Activated CD8-positive, alpha-beta T cell treated with anti-CD3 and anti-CD28 coated beads for 36 hours (primary cell): ENCODE measurements around the gene CACNA1C. TPM values are rescaled to one million over a fixed set of nuclear protein-coding genes. Genes with fewer than 3 reads are reported as not detected.

Experiments used
- ATAC-seq: fragments of 200-7000 bp; cut with Tn5 transposase; one replicate; pipeline ENCODE4 v1.10.0; 2021; ENCODE audit warnings: mild to moderate bottlenecking, moderate library complexity
- CTCF ChIA-PET: fragments of 350-600 bp; sonication (Branson Sonifier 250); formaldehyde crosslinking; loops from one replicate; lab custom pipeline; 2021; ENCODE audit warnings: antibody characterized with exemption; lab: Charles Lee
- POLR2A ChIA-PET: fragments of 350-600 bp; sonication (Branson Sonifier 250); formaldehyde crosslinking; loops from one replicate; lab custom pipeline; 2021; ENCODE audit warnings: antibody characterized with exemption; lab: Charles Lee
- DNase-seq: peaks from one replicate; pipeline ENCODE4 v3.0.0-alpha.2; 2020
- H3K27ac Mint-ChIP-seq: one replicate; pipeline ENCODE4 v1.8.0; 2021; ENCODE audit warnings: mild to moderate bottlenecking, mixed read lengths
- H3K27me3 Mint-ChIP-seq: one replicate; pipeline ENCODE4 v1.8.0; 2021; ENCODE audit warnings: mixed read lengths
- H3K36me3 Mint-ChIP-seq: one replicate; pipeline ENCODE4 v1.8.0; 2021; ENCODE audit warnings: low read depth, mixed read lengths
- H3K4me1 Mint-ChIP-seq: one replicate; pipeline ENCODE4 v1.8.0; 2021; ENCODE audit warnings: low read depth, mixed read lengths
- H3K4me3 Mint-ChIP-seq: one replicate; pipeline ENCODE4 v1.8.0; 2021; ENCODE audit warnings: mild to moderate bottlenecking, moderate library complexity, mixed read lengths
- H3K9me3 Mint-ChIP-seq: one replicate; pipeline ENCODE4 v1.8.0; 2021; ENCODE audit warnings: mixed read lengths
- intact Hi-C: fragments of 100-400 bp; cut with micrococcal nuclease; formaldehyde crosslinking; loops from one replicate; pipeline ENCODE4 v1.10.0; 2022
- total RNA-seq, 2 experiments: library from RNA; stranded (reverse); gene quantifications; one replicate each; pipeline ENCODE4 v1.2.3, GENCODE V29; 2021
- TF ChIP-seq, protein P1 (sequence below): fragments of 200-600 bp; IDR thresholded peaks from one replicate; pipeline ENCODE4 v1.8.0; 2022; ENCODE audit warnings: antibody characterized with exemption, mild to moderate bottlenecking

The CACNA1C gene
- total RNA-seq, 2 experiments from 2014 or later = 0.02 to 0.05 TPM

DNA sequence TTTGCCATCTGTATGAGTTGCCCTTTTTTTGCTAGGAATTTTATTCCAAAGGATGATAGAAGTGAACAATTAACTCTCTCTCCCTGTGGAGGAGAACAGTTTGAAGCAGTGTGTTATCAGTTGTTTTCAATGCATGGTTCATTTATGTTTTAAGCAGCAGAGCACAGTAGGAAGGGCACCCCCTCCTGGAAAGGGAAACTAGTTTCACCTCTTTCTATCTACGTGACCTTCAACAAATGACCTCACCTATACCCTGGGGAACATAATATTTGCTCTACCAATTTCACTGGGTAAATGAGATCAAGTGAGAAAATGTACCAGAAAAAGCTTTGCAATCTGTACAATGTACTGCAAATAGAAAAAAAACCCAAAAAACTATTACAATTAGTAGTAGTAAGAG is 43.2 kb upstream of the CACNA1C start:
- H3K27ac Mint-ChIP-seq = no peak overlapping the region
- H3K27me3 Mint-ChIP-seq = peaks cover 3% of the 10 kb centered on the region
- ChIA-PET CTCF (interaction anchor here (1.4 kb wide), 1 partner anchor 70 kb away, joined by 4 read pairs; no protein-coding TSS in a partner anchor), POLR2A (interaction anchor here (0.6 kb wide), 1 partner anchor 16 kb away, joined by 3 read pairs; no protein-coding TSS in a partner anchor)
- no peaks in the 10 kb centered on the region for H3K4me1 Mint-ChIP-seq
- TF ChIP-seq, protein P1, sequence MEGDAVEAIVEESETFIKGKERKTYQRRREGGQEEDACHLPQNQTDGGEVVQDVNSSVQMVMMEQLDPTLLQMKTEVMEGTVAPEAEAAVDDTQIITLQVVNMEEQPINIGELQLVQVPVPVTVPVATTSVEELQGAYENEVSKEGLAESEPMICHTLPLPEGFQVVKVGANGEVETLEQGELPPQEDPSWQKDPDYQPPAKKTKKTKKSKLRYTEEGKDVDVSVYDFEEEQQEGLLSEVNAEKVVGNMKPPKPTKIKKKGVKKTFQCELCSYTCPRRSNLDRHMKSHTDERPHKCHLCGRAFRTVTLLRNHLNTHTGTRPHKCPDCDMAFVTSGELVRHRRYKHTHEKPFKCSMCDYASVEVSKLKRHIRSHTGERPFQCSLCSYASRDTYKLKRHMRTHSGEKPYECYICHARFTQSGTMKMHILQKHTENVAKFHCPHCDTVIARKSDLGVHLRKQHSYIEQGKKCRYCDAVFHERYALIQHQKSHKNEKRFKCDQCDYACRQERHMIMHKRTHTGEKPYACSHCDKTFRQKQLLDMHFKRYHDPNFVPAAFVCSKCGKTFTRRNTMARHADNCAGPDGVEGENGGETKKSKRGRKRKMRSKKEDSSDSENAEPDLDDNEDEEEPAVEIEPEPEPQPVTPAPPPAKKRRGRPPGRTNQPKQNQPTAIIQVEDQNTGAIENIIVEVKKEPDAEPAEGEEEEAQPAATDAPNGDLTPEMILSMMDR = no peak
- peak; percentile 49 for ATAC-seq
- no peak overlapping the region for H3K4me3 Mint-ChIP-seq
- H3K36me3 Mint-ChIP-seq = no peaks in the 10 kb centered on the region
- DNase-seq = no peak
- no peaks in the 10 kb centered on the region for H3K9me3 Mint-ChIP-seq
- intact Hi-C loops = no loop called here

DNA sequence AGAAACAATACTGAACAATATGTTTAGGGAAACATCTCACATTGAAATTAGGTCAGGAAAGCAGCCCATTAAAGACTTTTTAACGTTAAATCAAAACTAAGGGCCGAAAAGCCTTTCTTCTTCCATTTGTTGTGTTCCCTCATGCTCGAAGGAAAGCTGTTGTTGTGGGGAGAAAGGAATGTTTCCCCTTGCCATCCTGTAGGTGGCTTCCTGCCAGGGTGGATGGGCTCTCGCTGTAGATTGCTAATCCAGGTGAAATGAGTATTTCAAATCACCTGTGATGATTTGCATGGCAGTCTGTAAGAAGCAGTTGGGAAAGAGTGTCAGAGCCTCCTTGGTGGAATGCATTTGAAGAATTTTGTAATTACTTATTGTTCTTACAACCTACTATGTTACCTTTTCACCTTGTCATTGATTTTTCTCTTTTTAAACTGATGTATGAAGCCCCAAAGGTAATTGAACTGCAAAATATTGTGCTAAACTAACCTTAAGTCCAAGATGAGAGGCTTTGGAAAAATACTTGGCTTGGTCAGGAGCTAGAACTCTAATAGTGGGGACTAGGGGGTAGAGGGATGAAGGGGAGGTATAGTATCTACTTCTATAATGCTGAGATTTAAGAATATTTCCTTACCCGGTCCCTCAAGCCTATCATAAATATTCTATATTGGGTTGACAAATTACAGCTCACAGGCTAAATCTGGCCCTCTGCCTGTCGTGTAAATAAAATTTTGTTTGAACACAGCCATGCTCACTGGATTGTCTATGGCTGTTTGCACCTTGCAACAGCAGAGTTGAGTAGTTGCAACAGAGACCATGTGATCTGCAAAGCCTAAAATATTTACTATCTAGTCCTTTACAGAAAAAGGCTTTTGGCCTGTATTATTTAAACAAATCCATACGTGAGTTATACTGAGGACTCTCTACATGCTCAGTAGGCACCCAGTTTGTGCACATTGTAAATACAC is 40.9 kb upstream of the CACNA1C start:
- intact Hi-C loops = no loop called here
- TF ChIP-seq, protein P1 = no peak

DNA sequence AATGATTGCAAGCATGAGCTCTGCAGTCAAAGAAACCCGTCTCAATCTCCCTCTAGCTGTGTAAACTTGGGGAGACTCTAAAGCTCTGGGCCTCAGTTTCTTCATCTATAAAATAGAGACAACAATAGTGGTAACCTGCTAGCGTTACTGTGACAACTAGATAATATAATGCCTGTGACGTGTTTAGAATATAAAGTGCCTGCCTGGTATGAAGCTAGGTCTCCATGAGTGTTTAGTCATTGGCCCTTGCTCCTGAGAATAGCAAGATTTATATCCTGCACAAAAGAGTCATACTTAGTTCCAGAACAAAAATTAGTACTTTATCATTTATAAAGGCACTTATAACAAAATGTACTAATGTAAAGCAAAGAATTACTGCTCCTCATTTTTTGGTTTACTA is 39.7 kb upstream of the CACNA1C start:
- H3K27ac Mint-ChIP-seq = no peak overlapping the region
- no peaks in the 10 kb centered on the region for H3K9me3 Mint-ChIP-seq
- intact Hi-C loops = no loop called here
- ATAC-seq (no peak), DNase-seq (no peak)
- POLR2A ChIA-PET = no interaction called here
- H3K4me3 Mint-ChIP-seq = no peak overlapping the region
- CTCF ChIA-PET = interaction anchor here (0.9 to 1.6 kb wide), 4 partner anchors 8 to 45 kb away, joined by 3 to 5 read pairs (median 4); no protein-coding TSS in a partner anchor
- no peaks in the 10 kb centered on the region for H3K4me1 Mint-ChIP-seq
- TF ChIP-seq, protein P1 = no peak
- H3K36me3 Mint-ChIP-seq = no peaks in the 10 kb centered on the region
- peaks cover 3% of the 10 kb centered on the region for H3K27me3 Mint-ChIP-seq

More for the DNA sequence above, 40.9 kb upstream of the CACNA1C start:
- ChIA-PET POLR2A (no interaction called here), CTCF (interaction anchor here (1.1 to 1.6 kb wide), 6 partner anchors 10 to 72 kb away, joined by 3 to 5 read pairs (median 4); no protein-coding TSS in a partner anchor)
- H3K9me3 Mint-ChIP-seq = no peaks in the 10 kb centered on the region
- no peak for ATAC-seq
- DNase-seq = no peak
- H3K4me1 Mint-ChIP-seq = no peaks in the 10 kb centered on the region
- no peak overlapping the region for H3K27ac Mint-ChIP-seq
- H3K27me3 Mint-ChIP-seq = peaks cover 3% of the 10 kb centered on the region
- H3K4me3 Mint-ChIP-seq = no peak overlapping the region
- no peaks in the 10 kb centered on the region for H3K36me3 Mint-ChIP-seq

DNA sequence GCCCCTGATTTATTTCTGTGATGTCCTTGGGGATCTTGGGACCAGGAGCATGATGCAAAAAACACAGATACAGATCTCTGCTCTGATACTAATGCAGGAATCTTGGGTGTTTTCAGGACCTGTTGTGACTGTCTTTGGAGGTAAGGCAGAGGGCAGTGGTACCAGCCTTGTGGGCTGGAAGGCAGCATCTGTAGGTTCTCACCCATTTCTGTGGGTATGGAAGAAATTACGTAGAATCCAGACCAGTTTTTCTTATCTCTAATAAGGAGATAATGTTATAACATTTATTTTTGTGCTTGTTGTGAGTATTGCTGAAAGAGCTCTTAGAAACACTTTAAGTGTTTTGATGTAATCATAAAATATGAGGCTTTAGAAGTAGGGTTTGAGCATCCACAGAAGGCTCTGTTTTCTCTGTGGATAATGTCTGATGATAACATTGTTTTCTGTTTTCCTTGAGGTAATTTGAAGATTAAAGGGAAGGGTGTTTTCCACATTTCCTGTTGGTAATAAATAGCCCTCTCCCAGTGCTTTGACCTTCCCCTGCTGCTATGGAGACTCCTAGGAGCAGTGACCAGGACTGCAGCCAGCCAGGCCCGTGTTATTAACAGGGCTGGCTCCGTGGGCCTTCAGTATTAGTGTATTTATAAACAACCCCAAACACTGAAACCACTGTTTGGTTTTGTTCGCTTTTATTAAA is 39.1 kb upstream of the CACNA1C start:
- CTCF ChIA-PET = interaction anchor here (0.9 to 1.6 kb wide), 3 partner anchors 8 to 44 kb away, joined by 3 to 5 read pairs (median 3); no protein-coding TSS in a partner anchor
- ATAC-seq = no peak
- H3K4me3 Mint-ChIP-seq = no peak overlapping the region

More for the DNA sequence above, 39.1 kb upstream of the CACNA1C start:
- no peaks in the 10 kb centered on the region for H3K4me1 Mint-ChIP-seq
- intact Hi-C loops = no loop called here
- DNase-seq = no peak
- TF ChIP-seq, protein P1 = no peak
- no peaks in the 10 kb centered on the region for H3K36me3 Mint-ChIP-seq
- no peak overlapping the region for H3K27ac Mint-ChIP-seq
- no peaks in the 10 kb centered on the region for H3K9me3 Mint-ChIP-seq
- peaks cover 5% of the 10 kb centered on the region for H3K27me3 Mint-ChIP-seq
- POLR2A ChIA-PET = no interaction called here
